ENCODE data around the gene PARD3.

PARD3 gene

GRCh38 chr10:34821587-34822585 lies 6.8 kb upstream of the PARD3 start:
- DNase-seq = no peak

GRCh38 chr10:34817586-34817985 lies 2.5 kb upstream of the PARD3 start:
- DNase-seq = no peak

GRCh38 chr10:34817054-34817453 lies 2.0 kb upstream of the PARD3 start:
- no peak for DNase-seq

- DNase-seq = no peak
These were observed 1.5 kb upstream of the PARD3 start for GRCh38 chr10:34816501-34817002.

GRCh38 chr10:34816085-34816496 lies 995 bp upstream of the PARD3 start:
- DNase-seq = no peak

GRCh38 chr10:34814913-34815184 lies 247 bp downstream of the PARD3 start:
- DNase-seq = no peak

- no peak for DNase-seq
These were observed 728 bp downstream of the PARD3 start for GRCh38 chr10:34814223-34814912.

GRCh38 chr10:34813626-34814222 lies 1.4 kb downstream of the PARD3 start:
- no peak for DNase-seq

GRCh38 chr10:34812771-34813170 lies 2.3 kb downstream of the PARD3 start:
- no peak for DNase-seq

- no peak for DNase-seq
These were observed 3.1 kb downstream of the PARD3 start for GRCh38 chr10:34811968-34812514.

GRCh38 chr10:34811126-34811967 lies 3.7 kb downstream of the PARD3 start:
- DNase-seq = no peak

- DNase-seq = no peak
These were observed 5.3 kb downstream of the PARD3 start for GRCh38 chr10:34809796-34810195.

- no peak for DNase-seq
These were observed 6.0 kb downstream of the PARD3 start for GRCh38 chr10:34808801-34809745.

- no peak for DNase-seq
These were observed 6.8 kb downstream of the PARD3 start for GRCh38 chr10:34808336-34808735.

- DNase-seq = no peak
These were observed 10.8 kb downstream of the PARD3 start for GRCh38 chr10:34804306-34804705.

GRCh38 chr10:34802692-34803091 lies 12.4 kb downstream of the PARD3 start:
- no peak for DNase-seq

GRCh38 chr10:34801097-34801733 lies 13.9 kb downstream of the PARD3 start:
- no peak for DNase-seq

- no peak for DNase-seq
These were observed 14.5 kb downstream of the PARD3 start for GRCh38 chr10:34800624-34801023.

GRCh38 chr10:34798654-34799053 lies 16.4 kb downstream of the PARD3 start:
- DNase-seq = no peak

GRCh38 chr10:34797155-34797554 lies 17.9 kb downstream of the PARD3 start:
- DNase-seq = no peak

GRCh38 chr10:34796133-34796532 lies 19.0 kb downstream of the PARD3 start:
- DNase-seq = no peak

Measured in activated CD8-positive, alpha-beta memory T cell treated with anti-CD3 and anti-CD28 coated beads, Interleukin-2, amount 50 U/mL, for 48 hours (primary cell).